Breast epithelium (tissue), 3 donors: ENCODE results near the gene FRY.

Experiments
- CTCF ChIP-seq, 3 donors: fragments of 450-650 bp; IDR thresholded peaks; one replicate each; pipeline ENCODE4 v1.5.1; 2016 to 2017; ENCODE audit warnings: antibody characterized with exemption in 3 of 3, mild to moderate bottlenecking in 3 of 3, moderate library complexity in 3 of 3
- POLR2A ChIP-seq: fragments of 450-650 bp; IDR thresholded peaks from one replicate; pipeline ENCODE4 v1.6.1; 2016; ENCODE audit warnings: antibody characterized with exemption, mild to moderate bottlenecking, moderate library complexity
- POLR2AphosphoS5 ChIP-seq, 3 donors: sonication (generic); formaldehyde crosslinking; IDR thresholded peaks; one replicate each; pipeline ENCODE4 v1.6.1; 2017; ENCODE audit warnings: antibody characterized with exemption in 3 of 3

- TF ChIP-seq CTCF (IDR thresholded peaks at IDR 0.05) (no peak), POLR2A (no peak), POLR2AphosphoS5 (IDR thresholded peaks at IDR 0.05) (no peak)
Observed at GRCh38 chr13:32063619-32064233, 32.2 kb downstream of the FRY start.
